ENCODE results near the gene CCNH.

The CCNH gene

DNA sequence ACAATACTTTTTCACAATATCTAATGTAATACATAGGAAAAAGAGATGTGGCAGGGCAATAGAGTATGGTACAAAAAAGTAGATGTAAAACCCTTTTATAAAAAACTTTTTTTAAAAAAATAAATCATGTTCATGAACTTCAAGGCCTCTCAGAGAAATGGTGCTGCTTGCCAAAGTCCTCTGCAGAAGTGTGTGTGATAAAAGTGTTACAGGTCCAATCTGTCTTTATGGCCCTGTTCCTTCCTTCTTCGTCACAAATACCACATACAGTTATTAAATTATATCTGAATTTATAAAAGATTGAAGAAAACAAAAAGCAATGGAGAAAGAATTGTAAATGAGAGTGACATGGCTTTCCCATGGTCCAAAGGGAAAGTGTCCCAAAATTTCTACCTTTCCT, 21.7 kb upstream of the CCNH start:
- no peak overlapping the region for H2AK5ac ChIP-seq (ENCODE audit: low read depth, low read length)
- H3K79me1 ChIP-seq (ENCODE audit: low read depth, low read length) = no peaks in the 10 kb centered on the region
- H3K4me2 ChIP-seq (ENCODE audit: insufficient read depth, low read length, poor library complexity, severe bottlenecking) = no peak overlapping the region
- no peaks in the 10 kb centered on the region for H3K27me3 ChIP-seq (ENCODE audit: control insufficient read depth in 3 of 3, insufficient read depth in 3 of 3, low read depth in 1 of 3, low read length in 3 of 3)
- H2AFZ ChIP-seq (ENCODE audit: low read length) = no peak overlapping the region
- H3K36me3 ChIP-seq (replicated peaks in 1 of 2; ENCODE audit: control insufficient read depth in 2 of 2, insufficient read depth in 2 of 2, low read length in 2 of 2) = no peaks in the 10 kb centered on the region
- H2BK12ac ChIP-seq (ENCODE audit: low read length) = no peak overlapping the region
- no peak overlapping the region for H4K91ac ChIP-seq (ENCODE audit: low read depth, low read length, poor library complexity)
- no peak overlapping the region for H3K14ac ChIP-seq (ENCODE audit: low read length)
- H3K4me3 ChIP-seq (ENCODE audit: low read length in 2 of 2) = no peak overlapping the region
- H2BK120ac ChIP-seq (ENCODE audit: low read depth, low read length) = no peak overlapping the region
- no peak overlapping the region for H3K27ac ChIP-seq (replicated peaks; ENCODE audit: low read length)
- no peak overlapping the region for H3K9ac ChIP-seq (ENCODE audit: low read depth, low read length, poor library complexity)
- H3K9me3 ChIP-seq (replicated peaks in 1 of 2; ENCODE audit: control insufficient read depth in 2 of 2, insufficient read depth in 1 of 2, low read depth in 1 of 2, low read length in 2 of 2) = no peaks in the 10 kb centered on the region
- no peak overlapping the region for H2BK5ac ChIP-seq (ENCODE audit: low read length)
- no peaks in the 10 kb centered on the region for H3K4me1 ChIP-seq (ENCODE audit: control insufficient read depth in 2 of 2, insufficient read depth in 1 of 2, low read depth in 1 of 2, low read length in 2 of 2)
- H2BK15ac ChIP-seq (ENCODE audit: low read length) = no peak overlapping the region
- no peak overlapping the region for H3K23ac ChIP-seq (ENCODE audit: low read depth, low read length, poor library complexity)
- no peak overlapping the region for H4K8ac ChIP-seq (ENCODE audit: low read depth, low read length)
- H3K4ac ChIP-seq (ENCODE audit: low read length) = no peak overlapping the region
- WGBS, 2 donors (ENCODE audit: extremely low coverage in 2 of 2, insufficient read length in 2 of 2, insufficient replicate concordance in 1 of 2) = no CpG with 5 or more reads among the region's 1 CpG
- no peak for DNase-seq (ENCODE audit: low spot score)
- no peak overlapping the region for H3K18ac ChIP-seq (ENCODE audit: low read length)

DNA sequence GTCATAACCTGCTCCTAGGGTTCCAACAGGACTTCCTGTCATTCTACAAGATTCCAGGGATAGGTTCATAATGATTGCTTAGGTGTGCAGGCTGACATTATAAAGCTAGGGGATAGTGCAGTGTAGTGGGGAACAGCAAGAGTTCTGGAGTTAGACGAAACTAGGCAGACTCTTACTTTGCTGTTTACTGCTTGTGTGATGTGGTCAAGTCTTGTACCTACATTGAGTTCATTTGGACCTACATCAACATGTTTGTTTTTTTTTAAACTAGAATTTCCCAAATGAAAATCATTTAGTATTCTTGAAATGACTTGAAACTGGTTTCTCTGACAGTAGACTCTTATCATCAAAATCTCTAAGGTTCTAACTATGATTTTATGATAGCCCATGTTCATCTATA, 21.2 kb upstream of the CCNH start:
- Histone ChIP-seq H3K36me3 (replicated peaks in 1 of 2; ENCODE audit: control insufficient read depth in 2 of 2, insufficient read depth in 2 of 2, low read length in 2 of 2) (no peaks in the 10 kb centered on the region), H3K4me1 (ENCODE audit: control insufficient read depth in 2 of 2, insufficient read depth in 1 of 2, low read depth in 1 of 2, low read length in 2 of 2) (no peaks in the 10 kb centered on the region), H3K4me3 (ENCODE audit: low read length in 2 of 2) (no peak overlapping the region), H2BK15ac (ENCODE audit: low read length) (no peak overlapping the region), H4K91ac (ENCODE audit: low read depth, low read length, poor library complexity) (no peak overlapping the region), H3K4ac (ENCODE audit: low read length) (no peak overlapping the region), H3K9me3 (replicated peaks in 1 of 2; ENCODE audit: control insufficient read depth in 2 of 2, insufficient read depth in 1 of 2, low read depth in 1 of 2, low read length in 2 of 2) (no peaks in the 10 kb centered on the region), H2BK12ac (ENCODE audit: low read length) (no peak overlapping the region), H3K18ac (ENCODE audit: low read length) (no peak overlapping the region), H3K27me3 (ENCODE audit: control insufficient read depth in 3 of 3, insufficient read depth in 3 of 3, low read depth in 1 of 3, low read length in 3 of 3) (no peaks in the 10 kb centered on the region), H2BK120ac (ENCODE audit: low read depth, low read length) (no peak overlapping the region), H3K79me1 (ENCODE audit: low read depth, low read length) (no peaks in the 10 kb centered on the region), H2AK5ac (ENCODE audit: low read depth, low read length) (no peak overlapping the region), H3K23ac (ENCODE audit: low read depth, low read length, poor library complexity) (no peak overlapping the region), H2BK5ac (ENCODE audit: low read length) (no peak overlapping the region), H2AFZ (ENCODE audit: low read length) (no peak overlapping the region), H3K4me2 (ENCODE audit: insufficient read depth, low read length, poor library complexity, severe bottlenecking) (no peak overlapping the region), H4K8ac (ENCODE audit: low read depth, low read length) (no peak overlapping the region), H3K27ac (replicated peaks; ENCODE audit: low read length) (no peak overlapping the region), H3K9ac (ENCODE audit: low read depth, low read length, poor library complexity) (no peak overlapping the region), H3K14ac (ENCODE audit: low read length) (no peak overlapping the region)
- no peak for DNase-seq (ENCODE audit: low spot score)
- no CpG with 5 or more reads among the region's 1 CpG for WGBS, 2 donors (ENCODE audit: extremely low coverage in 2 of 2, insufficient read length in 2 of 2, insufficient replicate concordance in 1 of 2)

DNA sequence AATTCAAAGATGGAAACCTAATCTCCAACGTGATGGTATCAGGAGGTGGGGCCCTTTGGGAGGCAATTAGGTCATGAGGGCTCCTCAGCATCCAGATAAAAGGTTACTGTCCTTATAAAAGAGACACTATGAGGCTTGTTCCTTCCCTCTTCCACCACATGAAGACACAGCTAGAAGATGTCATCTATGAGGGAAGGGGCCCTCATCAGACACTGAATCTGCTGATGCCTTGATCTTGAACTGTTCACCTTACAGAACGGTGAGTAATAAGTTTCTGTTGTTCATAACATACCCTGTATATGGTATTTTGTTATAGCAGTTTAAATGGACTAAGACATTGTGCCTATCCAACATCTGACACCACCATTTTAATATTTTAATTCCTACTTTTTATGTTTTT, 19.7 kb upstream of the CCNH start:
- Histone ChIP-seq H3K4me1 (ENCODE audit: control insufficient read depth in 2 of 2, insufficient read depth in 1 of 2, low read depth in 1 of 2, low read length in 2 of 2) (no peaks in the 10 kb centered on the region), H2BK120ac (ENCODE audit: low read depth, low read length) (no peak overlapping the region), H3K18ac (ENCODE audit: low read length) (no peak overlapping the region), H3K4me2 (ENCODE audit: insufficient read depth, low read length, poor library complexity, severe bottlenecking) (no peak overlapping the region), H2BK5ac (ENCODE audit: low read length) (no peak overlapping the region), H3K4me3 (ENCODE audit: low read length in 2 of 2) (no peak overlapping the region), H2AK5ac (ENCODE audit: low read depth, low read length) (no peak overlapping the region), H2BK12ac (ENCODE audit: low read length) (no peak overlapping the region), H4K91ac (ENCODE audit: low read depth, low read length, poor library complexity) (no peak overlapping the region), H3K79me1 (ENCODE audit: low read depth, low read length) (no peaks in the 10 kb centered on the region), H3K9me3 (replicated peaks in 1 of 2; ENCODE audit: control insufficient read depth in 2 of 2, insufficient read depth in 1 of 2, low read depth in 1 of 2, low read length in 2 of 2) (no peaks in the 10 kb centered on the region), H2BK15ac (ENCODE audit: low read length) (no peak overlapping the region), H3K4ac (ENCODE audit: low read length) (no peak overlapping the region), H2AFZ (ENCODE audit: low read length) (no peak overlapping the region), H3K27ac (replicated peaks; ENCODE audit: low read length) (no peak overlapping the region), H3K9ac (ENCODE audit: low read depth, low read length, poor library complexity) (no peak overlapping the region), H3K36me3 (replicated peaks in 1 of 2; ENCODE audit: control insufficient read depth in 2 of 2, insufficient read depth in 2 of 2, low read length in 2 of 2) (no peaks in the 10 kb centered on the region), H3K23ac (ENCODE audit: low read depth, low read length, poor library complexity) (no peak overlapping the region), H4K8ac (ENCODE audit: low read depth, low read length) (no peak overlapping the region), H3K14ac (ENCODE audit: low read length) (no peak overlapping the region), H3K27me3 (ENCODE audit: control insufficient read depth in 3 of 3, insufficient read depth in 3 of 3, low read depth in 1 of 3, low read length in 3 of 3) (no peaks in the 10 kb centered on the region)
- DNase-seq (ENCODE audit: low spot score) = no peak
- no CpG with 5 or more reads among the region's 2 CpGs for whole genome bisulfite sequencing, 2 donors (ENCODE audit: extremely low coverage in 2 of 2, insufficient read length in 2 of 2, insufficient replicate concordance in 1 of 2)

DNA sequence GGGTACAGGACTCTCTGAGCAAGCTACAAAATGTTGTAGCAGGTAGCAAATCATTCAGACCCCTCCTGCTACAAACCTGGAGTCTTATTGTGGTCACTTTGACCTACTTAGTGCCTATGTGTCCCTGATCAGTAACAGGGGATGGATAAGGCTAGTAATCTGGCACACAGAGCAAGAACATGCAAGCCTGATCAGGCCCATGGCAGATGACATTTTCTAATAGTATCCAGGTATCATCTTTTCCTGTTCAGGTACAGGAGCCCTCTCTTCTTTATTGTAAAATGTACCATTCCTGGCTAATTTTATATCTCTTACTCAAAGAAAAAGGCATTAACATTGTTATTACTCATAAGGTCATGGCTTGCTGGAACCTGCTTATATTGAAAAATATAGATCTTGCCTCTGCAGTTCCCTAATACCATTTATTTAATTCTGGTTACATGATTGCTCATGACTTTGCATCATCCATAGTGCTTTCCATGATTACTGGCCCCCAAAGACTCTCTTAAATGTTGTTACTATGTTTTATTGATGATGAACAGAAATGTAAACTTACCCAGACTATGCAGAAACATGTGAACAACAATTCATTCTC, 18.2 kb upstream of the CCNH start:
- no peak overlapping the region for H2AK5ac ChIP-seq (ENCODE audit: low read depth, low read length)
- no peak overlapping the region for H3K9ac ChIP-seq (ENCODE audit: low read depth, low read length, poor library complexity)
- no peak overlapping the region for H2BK15ac ChIP-seq (ENCODE audit: low read length)
- no peaks in the 10 kb centered on the region for H3K36me3 ChIP-seq (replicated peaks in 1 of 2; ENCODE audit: control insufficient read depth in 2 of 2, insufficient read depth in 2 of 2, low read length in 2 of 2)
- no peak for DNase-seq (ENCODE audit: low spot score)
- no peak overlapping the region for H2BK120ac ChIP-seq (ENCODE audit: low read depth, low read length)
- H3K4me2 ChIP-seq (ENCODE audit: insufficient read depth, low read length, poor library complexity, severe bottlenecking) = no peak overlapping the region
- H3K23ac ChIP-seq (ENCODE audit: low read depth, low read length, poor library complexity) = no peak overlapping the region
- no peak overlapping the region for H3K4me3 ChIP-seq (ENCODE audit: low read length in 2 of 2)
- no peaks in the 10 kb centered on the region for H3K4me1 ChIP-seq (ENCODE audit: control insufficient read depth in 2 of 2, insufficient read depth in 1 of 2, low read depth in 1 of 2, low read length in 2 of 2)
- no peak overlapping the region for H4K91ac ChIP-seq (ENCODE audit: low read depth, low read length, poor library complexity)
- H2BK12ac ChIP-seq (ENCODE audit: low read length) = no peak overlapping the region
- no peak overlapping the region for H3K4ac ChIP-seq (ENCODE audit: low read length)
- H3K14ac ChIP-seq (ENCODE audit: low read length) = no peak overlapping the region
- no peak overlapping the region for H3K18ac ChIP-seq (ENCODE audit: low read length)
- no peak overlapping the region for H3K27ac ChIP-seq (replicated peaks; ENCODE audit: low read length)
- H3K79me1 ChIP-seq (ENCODE audit: low read depth, low read length) = no peaks in the 10 kb centered on the region
- H4K8ac ChIP-seq (ENCODE audit: low read depth, low read length) = no peak overlapping the region
- no peaks in the 10 kb centered on the region for H3K9me3 ChIP-seq (replicated peaks in 1 of 2; ENCODE audit: control insufficient read depth in 2 of 2, insufficient read depth in 1 of 2, low read depth in 1 of 2, low read length in 2 of 2)
- H2AFZ ChIP-seq (ENCODE audit: low read length) = no peak overlapping the region
- H3K27me3 ChIP-seq (ENCODE audit: control insufficient read depth in 3 of 3, insufficient read depth in 3 of 3, low read depth in 1 of 3, low read length in 3 of 3) = no peaks in the 10 kb centered on the region
- H2BK5ac ChIP-seq (ENCODE audit: low read length) = no peak overlapping the region

Measured in neuronal stem cell (in vitro differentiated cells).